HCT116 (cell line): ENCODE data around the gene TRMT2A. TPM values are rescaled to one million over a fixed set of nuclear protein-coding genes. Genes with fewer than 3 reads are reported as not detected.

Source experiments
- CEBPB ChIP-seq: IDR thresholded peaks from 2 replicates; pipeline ENCODE4 v1.6.1; 2012; ENCODE audit warnings: low read depth
- EZH2 ChIP-seq: fragments of 200-600 bp; sonication (generic); IDR thresholded peaks from 2 replicates; pipeline ENCODE4 v1.6.1; 2017; ENCODE audit warnings: antibody characterized with exemption, mixed run types
- REST ChIP-seq: IDR thresholded peaks from 2 replicates; pipeline ENCODE4 v1.6.1; 2012; ENCODE audit warnings: low read depth
- SIN3A ChIP-seq: IDR thresholded peaks from 2 replicates; pipeline ENCODE4 v1.6.1; 2012; ENCODE audit warnings: low read depth
- ZBTB33 ChIP-seq: IDR thresholded peaks from 2 replicates; pipeline ENCODE4 v1.6.1; 2011; ENCODE audit warnings: mild to moderate bottlenecking, low read length, moderate library complexity; ENCODE audit not compliant: insufficient replicate concordance; ENCODE audit errors: extremely low read depth
- ZFX ChIP-seq: fragments of 450-650 bp; IDR thresholded peaks from 2 replicates; pipeline ENCODE4 v1.6.1; 2017
- ZNF274 ChIP-seq: fragments of 200-500 bp; sonication (Bioruptor generic); IDR thresholded peaks from 2 replicates; pipeline ENCODE4 v1.6.1; 2014; ENCODE audit warnings: mild to moderate bottlenecking, low read depth, low read length, inconsistent platforms
- total RNA-seq: library from RNA; stranded (reverse); gene quantifications from one replicate; pipeline ENCODE4 v1.2.1, GENCODE V29; 2021; ENCODE audit not compliant: unreplicated experiment

Gene TRMT2A
- total RNA-seq, 1 experiment from 2014 or later = 67.3 TPM

DNA sequence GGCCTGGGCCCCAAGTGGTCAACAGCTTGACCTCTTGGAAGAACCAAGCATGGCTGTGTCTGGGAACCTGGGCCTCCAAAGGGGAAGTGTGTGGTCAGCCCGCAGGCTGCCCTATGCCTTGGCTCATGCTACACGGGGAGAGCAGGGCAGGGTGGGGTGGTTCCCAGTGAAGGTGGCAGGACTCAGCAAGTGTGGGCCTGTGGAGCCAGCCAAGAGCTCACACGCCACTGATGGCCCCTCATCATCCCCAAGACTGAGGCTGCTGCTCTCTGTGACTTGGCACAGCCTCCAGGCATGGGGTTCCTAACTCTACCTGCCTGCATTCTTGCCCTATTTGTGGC lies 52.9 kb downstream of the TRMT2A start (continued):
- no peak for TF ChIP-seq ZBTB33
- no peak for TF ChIP-seq EZH2
- TF ChIP-seq CEBPB = no peak
- TF ChIP-seq ZNF274 = no peak
- no peak for TF ChIP-seq ZFX
- TF ChIP-seq REST = no peak
- no peak for TF ChIP-seq SIN3A
- TF ChIP-seq, all 23 proteins: peak for 0
